IPS-NIHi11 (cell line): ENCODE measurements around the gene TBC1D14.
"Not testable (repeated sequence)": the region's sequence is repeated elsewhere in the genome, so short reads cannot be mapped to it uniquely, and the experiment has no call there.

Experiments
- DNase-seq: peaks from one replicate; pipeline ENCODE4 v3.0.0; 2012; ENCODE audit warnings: mixed read lengths, low spot score

The TBC1D14 gene

DNA sequence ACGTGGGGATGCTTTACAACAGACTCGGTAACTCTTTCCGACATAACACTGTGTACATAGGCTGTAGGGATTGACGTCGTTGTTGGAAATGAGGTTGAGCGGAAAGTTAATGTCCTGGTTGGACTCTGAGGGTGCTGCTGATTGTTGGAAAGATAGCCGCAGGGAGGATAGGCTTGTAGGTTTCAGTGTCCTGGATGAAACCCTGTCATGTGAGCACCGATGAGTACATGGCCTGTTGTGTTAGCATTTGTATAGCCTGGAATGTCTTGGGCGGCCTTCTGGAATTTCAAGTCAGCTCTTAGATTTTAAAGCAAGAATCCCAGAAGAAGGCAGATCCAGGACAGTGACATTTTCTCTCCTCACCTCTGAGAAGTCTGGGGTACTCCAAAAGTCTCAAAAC is 63.3 kb downstream of the TBC1D14 start:
- peak; percentile 77 for DNase-seq

DNA sequence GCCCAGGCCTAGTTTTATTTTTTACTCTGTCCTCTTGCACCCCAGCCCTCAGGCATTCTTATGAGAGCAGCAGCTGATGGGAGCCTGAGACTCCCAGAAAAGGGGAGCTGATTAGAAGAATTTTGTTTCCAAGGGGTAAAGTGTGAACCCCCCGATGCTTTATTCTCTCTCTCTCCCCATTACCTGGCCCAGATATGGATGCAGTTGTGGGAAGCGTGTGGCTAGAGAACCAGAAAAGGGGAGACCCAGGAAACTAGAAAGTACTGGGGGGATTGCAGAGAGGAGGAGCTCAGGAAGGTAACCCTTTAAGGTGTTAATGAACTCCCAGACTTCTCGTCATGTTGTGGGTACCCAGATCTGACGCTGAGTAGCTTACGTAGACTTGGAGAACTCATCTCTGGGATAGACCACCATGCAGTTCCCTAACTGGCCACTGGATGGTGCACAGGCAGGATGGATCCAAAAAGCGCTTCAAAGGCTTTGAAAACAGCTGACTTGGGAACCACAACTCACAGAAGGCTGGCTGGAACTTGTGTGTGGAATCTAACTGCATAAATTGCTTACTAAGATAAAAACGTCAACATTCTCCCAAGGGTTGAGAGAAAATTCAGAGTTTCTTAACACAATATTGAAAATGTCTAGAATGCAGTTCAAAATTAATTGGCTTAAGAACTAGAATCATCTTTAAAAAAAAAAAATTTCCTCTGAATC is 64.7 kb downstream of the TBC1D14 start:
- DNase-seq = peak; percentile 85

DNA sequence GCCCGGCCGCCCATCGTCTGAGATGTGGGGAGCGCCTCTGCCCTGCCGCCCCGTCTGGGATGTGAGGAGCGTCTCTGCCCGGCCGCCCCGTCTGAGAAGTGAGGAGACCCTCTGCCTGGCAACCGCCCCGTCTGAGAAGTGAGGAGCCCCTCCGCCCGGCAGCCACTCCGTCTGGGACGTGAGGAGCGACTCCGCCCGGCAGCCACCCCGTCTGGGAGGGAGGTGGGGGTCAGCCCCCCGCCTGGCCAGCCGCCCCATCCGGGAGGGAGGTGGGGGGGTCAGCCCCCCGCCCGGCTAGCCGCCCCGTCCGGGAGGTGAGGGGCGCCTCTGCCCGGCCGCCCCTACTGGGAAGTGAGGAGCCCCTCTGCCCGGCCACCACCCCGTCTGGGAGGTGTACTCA is 68.2 kb downstream of the TBC1D14 start:
- not testable (repeated sequence) for DNase-seq

DNA sequence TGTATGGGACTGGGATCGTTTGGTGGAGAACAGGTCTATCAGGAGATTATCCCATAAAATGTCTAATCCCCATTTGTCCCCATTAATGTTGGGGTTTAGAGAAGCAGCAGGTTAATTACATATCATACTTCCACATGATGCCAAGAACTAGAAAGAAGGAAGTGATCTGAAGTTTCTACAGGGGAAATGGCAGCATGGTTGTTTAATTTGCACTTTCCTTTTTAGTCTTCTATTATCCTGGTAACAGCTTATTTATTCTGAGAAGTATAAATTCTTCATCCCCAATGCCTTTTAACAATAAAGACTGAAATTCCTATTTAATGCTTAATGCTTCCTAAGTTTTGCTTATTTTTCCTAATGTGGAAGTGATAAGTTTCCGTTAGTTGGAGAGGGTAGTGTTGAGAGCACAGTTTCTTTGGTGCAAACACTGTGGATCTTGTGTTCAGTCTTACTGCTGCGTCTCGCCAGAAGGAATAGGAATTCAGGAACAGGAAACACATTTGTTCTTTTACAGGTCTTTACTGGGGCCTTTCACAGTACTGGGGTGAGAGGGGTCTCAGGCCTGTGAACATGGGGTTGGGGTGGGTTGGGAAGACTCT is 74.0 kb downstream of the TBC1D14 start:
- DNase-seq = no peak

DNA sequence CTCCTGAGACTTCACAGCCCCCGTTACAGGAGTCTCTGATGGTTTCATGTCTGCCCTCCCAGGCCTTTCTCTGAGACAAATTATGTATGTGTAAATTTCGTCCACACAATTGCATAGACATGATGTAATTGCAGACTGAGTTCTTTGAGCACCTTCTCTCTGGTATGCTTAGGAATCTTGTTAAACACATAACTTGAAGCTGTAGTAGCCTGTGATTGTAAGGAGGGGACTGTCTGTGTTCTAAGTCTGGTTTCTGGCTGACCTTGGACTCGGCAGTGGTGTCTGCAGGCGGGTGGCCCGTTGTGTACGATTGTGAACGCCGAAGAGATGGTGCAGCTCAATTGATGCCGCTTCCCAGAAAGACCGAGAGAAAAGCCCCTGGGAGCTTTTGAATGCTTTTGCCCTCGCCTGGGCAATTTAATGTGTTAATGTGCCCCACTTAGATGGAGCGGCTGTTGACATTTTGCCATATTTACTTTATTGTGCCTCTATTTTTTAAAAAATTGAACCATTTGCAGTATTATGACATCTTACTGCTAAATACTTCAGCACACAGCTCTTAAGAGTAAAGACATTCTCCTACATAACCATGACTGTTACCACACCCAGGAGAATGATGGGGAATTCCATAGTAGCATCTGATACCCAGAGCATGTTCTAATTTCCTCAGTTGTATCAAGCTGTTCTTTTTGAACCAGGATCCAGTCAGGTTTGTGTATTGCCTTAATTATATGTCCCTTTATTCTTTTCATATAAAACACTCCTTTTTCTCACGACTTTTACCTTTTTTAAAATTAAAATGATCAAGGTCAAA is 75.2 kb downstream of the TBC1D14 start:
- DNase-seq = no peak

DNA sequence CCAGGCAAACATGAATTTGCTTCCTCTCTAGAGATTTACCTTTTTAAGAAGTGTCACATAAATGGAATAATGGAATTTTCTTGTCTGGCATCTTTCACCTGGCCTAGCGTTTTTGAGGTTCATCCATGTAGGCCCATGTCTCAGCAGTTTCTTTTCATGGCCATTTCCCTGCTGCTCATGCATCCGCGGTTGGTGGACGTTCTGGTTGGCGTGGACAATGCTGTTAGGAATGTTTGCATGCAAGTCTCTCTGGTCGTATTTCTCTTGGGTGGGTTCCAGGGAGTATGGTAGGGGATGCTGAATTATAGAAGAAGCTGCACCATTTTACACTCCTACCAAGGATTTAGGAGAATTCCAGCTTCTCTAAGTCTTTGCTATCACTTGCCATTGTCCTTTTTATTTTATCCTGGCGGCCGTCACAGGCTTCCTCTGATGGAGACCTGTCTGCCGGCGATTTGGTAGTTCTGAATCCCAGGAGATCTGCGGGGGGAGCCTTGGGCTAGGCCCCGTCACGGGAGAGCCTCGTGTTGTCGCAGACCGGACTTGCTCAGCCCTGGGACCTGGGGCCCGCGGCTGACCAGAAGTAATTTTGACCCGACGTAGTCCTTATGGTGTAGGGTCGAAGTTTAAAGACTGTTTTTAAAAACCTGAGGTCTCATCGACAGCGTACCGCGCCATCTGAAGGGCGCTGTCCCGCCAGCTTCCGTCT is 76.6 kb downstream of the TBC1D14 start:
- DNase-seq = no peak

DNA sequence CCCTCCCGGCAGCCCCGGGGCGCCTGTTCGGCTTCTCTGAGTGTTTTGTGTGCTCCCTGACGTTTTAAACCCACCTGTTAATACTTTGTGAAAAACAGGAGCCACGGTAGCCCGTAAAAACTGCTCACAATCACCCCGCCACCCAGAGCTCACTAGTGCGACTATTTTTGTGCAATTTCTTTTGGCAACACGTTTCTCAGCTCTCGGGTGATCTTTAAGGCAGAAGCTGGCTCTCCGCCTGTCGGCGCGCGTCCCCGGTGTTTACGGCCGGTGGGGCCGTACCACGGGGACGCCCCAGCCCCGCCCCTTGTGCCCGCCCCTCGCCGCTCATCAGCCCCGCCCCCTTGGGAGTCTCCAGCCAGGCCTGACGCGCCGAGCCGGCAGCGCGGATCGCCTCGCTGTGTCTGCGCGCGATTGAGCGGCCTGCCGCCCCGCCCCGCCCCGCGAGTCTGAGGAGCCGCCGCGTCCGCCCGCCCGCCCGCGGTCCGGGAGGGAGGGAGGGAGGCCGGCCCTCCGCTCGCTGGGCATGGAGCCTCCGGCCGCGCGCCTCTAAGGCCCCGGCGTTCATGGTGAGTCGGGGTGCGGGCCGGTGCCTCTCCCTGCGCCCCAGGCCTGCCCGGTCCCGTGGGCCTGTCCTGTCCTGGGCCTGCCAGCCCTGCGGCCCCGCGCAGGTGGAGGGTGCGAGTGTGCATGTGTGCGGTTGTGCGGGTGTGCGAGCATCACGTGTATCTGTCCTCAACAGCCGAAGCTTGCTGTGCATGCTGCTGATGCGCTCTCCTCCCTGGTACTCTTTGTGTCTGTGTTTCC is 77.4 kb downstream of the TBC1D14 start:
- peak; percentile 98 for DNase-seq

DNA sequence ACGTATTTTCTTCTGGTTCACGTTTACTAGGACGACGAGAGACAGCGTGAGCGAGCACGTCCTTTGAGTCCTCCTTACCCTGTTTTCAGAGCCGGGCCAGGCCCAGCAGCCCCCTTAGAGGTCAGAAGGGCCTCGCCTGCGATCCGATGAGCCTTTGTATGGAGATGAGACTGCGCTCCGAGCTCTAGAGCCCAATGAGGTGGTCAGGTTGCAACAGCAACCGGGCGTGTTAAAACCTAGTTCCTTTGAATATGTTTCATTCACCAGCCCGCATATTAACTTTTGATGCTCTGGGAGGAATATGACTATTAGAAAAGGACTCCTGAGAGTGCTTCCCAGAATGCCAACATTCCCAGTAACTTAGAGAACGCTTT is 77.9 kb downstream of the TBC1D14 start:
- no peak for DNase-seq

DNA sequence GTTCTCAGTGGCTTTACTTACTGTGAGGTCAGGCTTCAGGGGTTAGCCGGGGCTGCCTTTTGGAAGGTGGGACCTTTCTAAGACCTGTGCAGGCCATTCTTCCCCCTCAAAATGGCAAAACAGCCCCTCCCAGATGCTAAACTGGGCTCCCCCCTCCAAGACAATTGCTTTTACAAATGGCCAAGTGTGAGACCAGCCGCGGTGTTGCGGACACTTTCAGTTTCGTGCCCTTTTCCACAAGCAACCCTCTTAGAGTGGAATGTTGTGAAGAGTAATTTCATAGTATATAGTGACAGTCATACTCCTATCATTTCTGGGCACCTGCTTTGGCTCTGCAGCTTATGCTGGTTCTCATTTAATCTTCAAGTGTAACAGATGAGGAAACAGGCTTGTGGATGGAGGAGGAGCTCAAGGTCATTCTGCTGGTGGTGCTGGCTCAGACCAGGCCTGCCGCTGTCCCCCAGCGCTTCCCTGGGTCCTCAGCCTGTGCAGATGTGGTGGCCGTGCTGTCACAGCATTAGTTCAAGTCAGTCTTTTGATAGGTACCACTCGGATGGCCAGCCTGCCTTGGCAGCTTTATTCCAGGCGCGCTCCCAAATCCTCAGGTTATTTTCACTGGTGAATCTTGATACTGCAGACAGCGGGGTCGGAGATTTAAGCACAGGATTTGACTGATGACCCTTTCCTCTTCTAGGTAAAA is 78.5 kb downstream of the TBC1D14 start:
- DNase-seq = no peak

DNA sequence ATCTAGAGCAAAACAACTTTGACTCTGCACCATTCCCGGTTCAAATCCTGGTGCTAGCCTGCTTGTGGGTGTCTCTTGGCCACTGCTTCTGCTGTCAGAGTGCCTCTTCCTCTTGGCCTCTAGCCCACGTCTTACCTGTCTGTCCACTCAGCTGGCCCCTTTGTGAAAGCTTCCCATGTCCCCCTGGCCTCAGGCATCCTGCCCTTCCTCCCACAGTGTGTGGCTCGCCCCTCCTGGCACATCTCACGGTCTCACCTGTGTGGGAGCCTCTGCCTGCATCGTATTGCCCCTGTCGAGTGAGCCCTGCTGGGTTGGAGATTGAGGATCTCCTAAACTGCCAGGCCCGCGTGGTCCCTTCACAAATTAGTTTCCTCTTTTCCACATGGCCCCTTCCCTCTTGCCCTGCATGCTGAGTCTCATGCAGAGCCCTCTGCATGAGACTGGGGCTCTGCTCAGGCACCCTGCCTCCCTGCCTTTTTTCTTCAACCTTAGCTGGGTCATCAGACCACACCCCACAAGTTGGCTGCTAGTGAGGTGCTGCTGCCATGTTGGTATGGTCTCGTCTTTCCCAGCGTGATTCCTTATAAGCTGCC is 79.8 kb downstream of the TBC1D14 start:
- no peak for DNase-seq

DNA sequence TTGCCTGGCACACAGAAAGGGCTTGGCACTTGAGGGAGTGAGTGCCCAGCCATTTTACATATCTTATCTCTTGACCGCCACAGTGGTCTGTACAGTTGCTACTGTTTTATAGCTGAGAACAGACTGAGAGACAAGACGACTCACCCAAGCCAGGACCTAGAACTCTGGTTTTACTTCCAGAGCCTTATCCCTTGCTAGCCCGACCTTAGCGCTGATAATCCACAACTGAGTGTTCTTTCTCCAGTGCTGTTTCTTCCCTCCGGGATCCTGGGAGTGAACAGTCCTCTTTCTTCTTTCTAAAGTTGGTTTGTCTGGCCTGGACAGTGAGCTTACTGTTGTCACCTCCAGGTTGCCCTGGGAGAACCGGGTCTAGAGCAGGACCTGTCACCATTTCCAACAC is 81.0 kb downstream of the TBC1D14 start:
- no peak for DNase-seq

DNA sequence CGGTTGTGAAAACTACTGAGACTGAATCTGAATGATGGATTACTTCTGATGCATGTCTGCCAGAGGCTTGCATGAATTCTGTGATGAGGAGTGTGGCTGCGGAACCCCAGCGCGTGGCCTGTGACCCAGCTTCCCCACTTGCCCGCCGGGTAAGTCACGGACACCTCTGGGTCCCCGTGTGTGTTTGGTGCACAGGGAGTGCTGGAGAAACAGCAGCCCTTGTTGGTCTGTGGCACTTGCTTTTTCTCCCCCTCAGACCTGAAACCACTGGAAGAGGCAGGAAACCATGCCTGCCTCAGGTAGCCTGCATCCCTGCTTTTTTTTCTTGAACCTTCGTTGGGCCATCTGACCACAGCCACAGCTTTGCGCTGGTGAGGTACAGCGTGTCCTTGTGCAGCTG is 81.6 kb downstream of the TBC1D14 start:
- DNase-seq = no peak

DNA sequence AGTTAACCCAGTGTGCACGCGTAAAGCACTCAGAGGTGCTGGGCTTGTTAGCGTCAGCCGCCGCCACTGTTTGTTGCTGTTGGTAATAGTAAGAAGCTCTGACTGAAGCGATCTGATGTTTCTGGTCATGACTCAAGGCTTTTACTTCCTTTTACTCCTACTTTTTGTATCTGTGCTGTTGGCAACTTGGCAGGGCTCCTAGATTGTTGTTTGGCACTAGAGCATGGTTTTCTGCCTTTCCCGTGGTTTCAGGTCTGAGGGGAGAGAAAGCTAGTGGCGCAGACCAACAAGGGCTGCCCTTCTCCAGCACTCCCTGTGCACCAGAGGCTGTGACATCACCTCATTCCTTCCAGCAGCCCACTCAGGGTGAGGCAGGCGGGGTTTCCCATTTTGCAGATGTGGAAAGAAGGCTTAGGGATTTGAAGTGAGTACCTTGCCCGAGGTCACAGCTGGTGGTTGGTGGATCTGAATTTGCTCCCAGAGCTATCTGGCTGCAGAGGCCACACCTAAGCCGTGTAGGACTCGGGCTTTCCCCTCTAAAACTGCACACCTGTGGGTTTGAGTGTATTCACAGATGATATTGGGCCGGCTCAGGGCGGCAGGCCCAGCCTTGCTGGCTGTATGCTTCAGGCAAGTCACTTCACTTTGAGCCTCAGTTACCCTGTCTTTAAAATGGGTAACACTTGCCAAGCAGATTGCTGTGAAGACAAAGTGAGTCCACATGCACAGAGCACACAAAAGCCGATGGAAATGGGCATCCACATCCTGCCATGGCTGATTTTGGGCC is 82.3 kb downstream of the TBC1D14 start:
- no peak for DNase-seq

DNA sequence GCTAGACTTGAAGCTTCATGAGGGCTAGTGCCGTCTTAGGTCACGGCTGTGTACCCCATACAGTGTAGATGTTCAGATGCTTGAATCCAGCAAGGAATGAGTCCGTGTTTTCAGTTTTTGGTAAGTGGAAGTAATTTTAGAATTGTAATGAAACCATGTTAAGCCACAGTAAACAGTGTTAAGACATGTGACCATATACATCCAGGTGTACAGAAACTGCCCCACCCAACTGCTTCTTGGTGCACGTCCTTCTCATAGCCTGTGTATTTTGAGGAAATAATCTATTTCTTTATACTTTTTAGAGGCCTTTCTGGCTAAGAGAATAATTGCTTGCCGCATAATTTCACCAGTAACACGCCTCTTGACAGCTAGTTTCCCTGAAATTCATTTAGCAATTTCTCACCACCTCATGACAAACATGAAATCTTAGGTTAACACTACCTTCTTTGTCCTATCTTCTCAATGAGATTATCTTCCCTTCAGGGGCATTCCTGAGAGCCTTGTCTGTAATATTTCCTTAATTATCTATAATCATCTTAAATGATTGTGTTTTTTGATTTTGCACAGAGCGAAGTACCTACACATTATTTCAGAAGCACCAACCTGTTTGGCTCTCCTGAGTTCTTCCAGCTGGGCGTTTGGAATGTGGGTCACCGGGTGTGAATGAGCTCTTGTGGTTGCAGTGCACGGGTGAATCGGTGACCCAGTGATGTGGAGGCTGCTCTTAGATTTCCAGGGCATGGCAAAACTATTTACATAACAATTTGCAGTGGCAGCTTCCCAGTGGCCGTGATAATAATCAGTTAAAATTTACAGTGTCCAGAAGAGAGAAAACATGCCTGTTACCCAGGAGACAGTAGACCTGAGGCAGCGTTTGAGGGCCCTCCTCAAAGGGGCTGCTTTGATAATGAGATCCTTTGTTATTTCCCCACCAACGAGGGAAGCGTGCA is 83.4 kb downstream of the TBC1D14 start:
- DNase-seq = no peak

DNA sequence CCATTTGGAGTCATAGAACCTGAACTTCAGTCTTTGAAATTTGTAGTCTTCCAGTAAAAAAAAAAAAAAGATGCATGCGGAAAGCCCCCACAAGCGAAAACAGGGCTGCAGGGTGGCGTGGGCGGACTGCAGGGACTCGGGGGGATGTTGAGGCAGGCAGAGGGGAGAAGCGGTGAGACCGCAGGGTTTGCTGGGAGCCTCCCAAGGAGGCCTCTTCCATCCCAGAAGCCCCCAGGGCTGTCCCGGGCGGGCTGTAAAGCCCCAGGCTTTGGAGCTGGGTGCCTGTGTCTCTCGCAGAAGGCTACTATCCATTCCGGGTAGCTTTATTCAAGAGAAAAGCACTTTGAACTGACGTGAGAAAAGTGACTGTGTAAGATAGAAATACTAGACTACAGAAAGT is 86.9 kb downstream of the TBC1D14 start:
- no peak for DNase-seq

DNA sequence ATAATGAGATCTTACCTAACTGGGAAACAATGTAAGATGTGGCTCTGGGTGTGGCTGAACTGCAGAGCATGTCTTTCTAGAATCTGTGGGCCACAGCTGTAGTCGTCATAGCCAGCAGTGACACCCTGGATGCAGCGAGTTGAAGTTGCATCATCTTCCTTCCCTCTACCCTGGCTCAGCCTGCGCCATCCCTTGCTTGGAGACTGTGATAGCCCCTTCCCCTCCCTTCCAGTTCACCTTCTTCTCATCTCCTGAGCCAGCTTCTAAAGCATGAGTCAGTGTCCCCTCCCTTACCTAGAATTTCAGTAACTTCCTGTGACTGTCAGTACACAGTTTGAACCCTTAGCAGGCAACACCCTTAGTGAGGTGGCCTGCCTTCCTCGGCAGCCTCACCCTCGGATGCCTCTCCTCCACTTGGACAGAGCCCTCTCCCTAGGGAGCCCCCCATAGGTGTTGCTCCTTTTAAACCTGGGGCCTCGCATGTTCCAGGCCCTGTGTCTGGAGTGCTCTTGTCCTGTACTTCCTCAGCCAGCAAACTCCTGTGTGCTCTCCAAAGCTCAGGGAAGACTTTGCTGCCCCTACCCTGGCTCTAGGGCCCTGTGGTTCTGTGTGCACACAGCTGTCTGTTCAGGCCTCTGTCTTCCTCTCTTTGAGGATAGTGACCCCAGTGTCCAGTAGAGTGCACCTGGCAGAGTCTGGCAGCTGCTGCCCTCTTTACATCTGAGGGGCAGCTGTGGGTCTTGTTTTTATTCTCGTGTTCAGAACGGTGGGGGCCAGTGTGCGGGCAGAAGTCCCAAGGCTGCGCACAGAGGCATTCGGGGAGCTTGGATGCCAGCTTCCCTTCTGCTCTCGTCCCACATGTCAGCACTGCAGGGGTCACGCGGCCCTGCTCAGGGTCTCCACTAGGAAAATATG is 89.8 kb downstream of the TBC1D14 start:
- no peak for DNase-seq

DNA sequence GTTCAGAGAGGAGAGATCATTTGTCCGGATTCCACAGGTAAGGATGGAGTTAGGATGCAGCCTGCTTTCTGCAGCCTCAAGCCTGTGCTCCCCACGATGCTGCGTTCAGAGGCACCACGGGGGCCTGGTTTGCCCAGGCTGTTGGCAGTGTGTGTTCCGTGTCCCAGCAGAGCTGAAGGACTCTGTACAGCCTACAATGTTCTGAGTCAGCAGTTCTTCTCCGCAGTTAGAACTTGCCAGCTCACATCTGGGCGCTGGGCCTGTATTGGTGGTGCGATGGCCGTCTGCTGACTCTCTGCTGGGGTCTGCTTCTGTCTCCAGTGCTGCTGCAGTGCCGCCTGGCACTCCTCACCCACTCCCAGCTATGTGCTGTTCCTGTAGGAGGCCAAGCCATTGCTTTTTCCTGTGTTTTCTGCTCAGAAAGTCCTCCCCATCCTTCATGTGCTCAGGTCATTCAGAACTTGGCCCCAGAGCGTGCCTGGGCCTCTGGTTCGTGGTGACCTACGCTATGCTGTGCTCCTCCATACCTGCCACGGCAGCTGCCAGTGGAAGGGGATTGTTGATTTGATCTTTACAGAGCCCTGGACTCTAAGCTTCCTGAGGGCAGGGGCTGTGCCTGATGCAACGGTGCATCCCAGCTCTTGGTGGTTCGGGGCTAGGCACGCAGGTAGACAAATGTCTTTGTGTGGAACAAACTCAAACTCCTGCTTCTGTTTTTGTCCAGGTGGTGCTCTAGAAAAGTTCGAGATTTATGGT is 91.0 kb downstream of the TBC1D14 start:
- no peak for DNase-seq
